NCI-H524 treated with DMSO at 0.1 percent for 48 hours (cell line): Measurements from ENCODE around the gene GLP2R.

Experiments used
- DNase-seq: peaks from one replicate; lab custom pipeline; 2025; lab: John Stamatoyannopoulos, UW

Gene GLP2R

GRCh38 chr17:9814337-9814945 lies 11.3 kb upstream of the GLP2R start:
- no peak for DNase-seq

GRCh38 chr17:9816472-9816871 lies 9.3 kb upstream of the GLP2R start:
- no peak for DNase-seq

- DNase-seq: peak; percentile 45
Observed at GRCh38 chr17:9817086-9817485, 8.6 kb upstream of the GLP2R start.

- peak; percentile 52 for DNase-seq
Observed at GRCh38 chr17:9818760-9819159, 7.0 kb upstream of the GLP2R start.

- DNase-seq: no peak
Observed at GRCh38 chr17:9820448-9820847, 5.3 kb upstream of the GLP2R start.

- DNase-seq: peak; percentile 99
Observed at GRCh38 chr17:9821921-9822320, 3.8 kb upstream of the GLP2R start, which contains the start of gene GSG1L2. Gene GSG1L2 (minus strand): TSS chr17:9822079. CDS start chr17:9822071, 8 bp downstream.

GRCh38 chr17:9824094-9824493 lies 1.6 kb upstream of the GLP2R start:
- no peak for DNase-seq

GRCh38 chr17:9824797-9825338 lies 856 bp upstream of the GLP2R start:
- DNase-seq: no peak

- no peak for DNase-seq
Observed at GRCh38 chr17:9828296-9829295, 2.9 kb downstream of the GLP2R start.

GRCh38 chr17:9829343-9829742 lies 3.6 kb downstream of the GLP2R start:
- no peak for DNase-seq

- no peak for DNase-seq
Observed at GRCh38 chr17:9830711-9831110, 5.0 kb downstream of the GLP2R start.

- DNase-seq: no peak
Observed at GRCh38 chr17:9833922-9834321, 8.2 kb downstream of the GLP2R start.

- no peak for DNase-seq
Observed at GRCh38 chr17:9837551-9838471, 12.1 kb downstream of the GLP2R start.

GRCh38 chr17:9839433-9839832 lies 13.7 kb downstream of the GLP2R start:
- DNase-seq: no peak

GRCh38 chr17:9842057-9842758 lies 16.5 kb downstream of the GLP2R start:
- no peak for DNase-seq

- DNase-seq: no peak
Observed at GRCh38 chr17:9843152-9844010, 17.7 kb downstream of the GLP2R start.

GRCh38 chr17:9844153-9844552 lies 18.4 kb downstream of the GLP2R start:
- DNase-seq: no peak

- no peak for DNase-seq
Observed at GRCh38 chr17:9845306-9845705, 19.6 kb downstream of the GLP2R start.

GRCh38 chr17:9850151-9850550 lies 24.4 kb downstream of the GLP2R start:
- DNase-seq: no peak

GRCh38 chr17:9854255-9854654 lies 28.5 kb downstream of the GLP2R start:
- no peak for DNase-seq
